Prostate gland (tissue), 2 donors: Measurements from ENCODE around the gene CHCHD3. TPM values are rescaled to one million over a fixed set of nuclear protein-coding genes. Genes with fewer than 3 reads are reported as not detected.

Experiments used
- DNase-seq: peaks from one replicate; pipeline ENCODE4 v3.0.0-alpha.2; 2019; ENCODE audit warnings: low spot score
- H3K27ac ChIP-seq, 2 donors: fragments of 200-600 bp; sonication (generic); 2 replicates each; pipeline ENCODE4 v1.5.1; 2017 to 2019
- H3K27me3 ChIP-seq: fragments of 200-600 bp; sonication (generic); replicated peaks from 2 replicates; pipeline ENCODE4 v1.5.1; 2019; ENCODE audit not compliant: insufficient read depth
- H3K36me3 ChIP-seq, 2 donors: fragments of 200-600 bp; sonication (generic); 1 replicate in 1 of 2; 2 replicates in 1 of 2; pipeline versions ENCODE4 v1.5.1 to v1.8.1; 2017 to 2019
- H3K4me1 ChIP-seq: fragments of 200-600 bp; sonication (generic); replicated peaks from 2 replicates; pipeline ENCODE4 v1.5.1; 2019
- H3K4me3 ChIP-seq, 2 donors: fragments of 200-600 bp; sonication (generic); 2 replicates each; pipeline ENCODE4 v1.5.1; 2017 to 2019
- H3K9me3 ChIP-seq: fragments of 200-600 bp; sonication (generic); 2 replicates; pipeline ENCODE4 v1.5.1; 2017
- POLR2A ChIP-seq: fragments of 450-650 bp; IDR thresholded peaks from one replicate; pipeline ENCODE4 v1.6.1; 2016; ENCODE audit warnings: antibody characterized with exemption, mild to moderate bottlenecking
- POLR2AphosphoS5 ChIP-seq: sonication (generic); formaldehyde crosslinking; IDR thresholded peaks from one replicate; pipeline ENCODE4 v1.6.1; 2017; ENCODE audit warnings: antibody characterized with exemption
- WGBS: methylation state at CpG from one replicate; pipeline ENCODE4 v1.1.5; 2018; 5-methylcytosine and 5-hydroxymethylcytosine counted together
- intact Hi-C: fragments of 100-400 bp; cut with DNase I; formaldehyde crosslinking; loops from one replicate; pipeline ENCODE4 v1.14.2; 2022
- total RNA-seq, 2 donors: library from RNA; depleted of rRNA; stranded (reverse); fragments of >200 nt; gene quantifications; one replicate each; pipeline ENCODE4 v1.1.0, GENCODE V29; 2016
- TF ChIP-seq, protein P1 (sequence below), 4 experiments: fragments of 200-600 bp in 2 of 4; fragments of 450-650 bp in 2 of 4; sonication (generic) in 2 of 4; IDR thresholded peaks; 1 replicate in 3 of 4; 2 replicates in 1 of 4; pipeline ENCODE4 v1.5.1; 2016 to 2019; ENCODE audit warnings: antibody characterized with exemption in 4 of 4, mild to moderate bottlenecking in 2 of 4, moderate library complexity in 2 of 4

CHCHD3 gene
- total RNA-seq, 2 donors from 2014 or later = 33.2 to 40.9 TPM

DNA sequence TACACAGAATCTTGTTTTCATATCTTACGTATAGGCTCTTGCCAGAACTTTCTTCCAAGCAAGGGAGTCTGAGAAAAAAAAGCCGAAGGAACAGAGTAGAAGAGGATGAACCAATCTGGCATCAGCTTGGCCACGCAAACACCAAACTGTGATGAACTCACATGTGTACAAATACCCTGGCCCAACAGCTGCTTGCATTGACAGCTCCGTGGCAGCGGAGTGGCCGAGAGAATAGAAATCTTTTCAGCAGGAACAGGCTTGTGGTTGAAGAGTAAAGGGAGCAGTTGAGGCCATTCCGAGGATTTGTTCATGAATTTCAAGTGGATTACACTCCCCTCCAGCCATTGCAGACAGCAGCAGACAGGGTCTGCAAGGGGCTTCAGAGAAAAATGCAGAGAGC lies 331.8 kb downstream of the CHCHD3 start:
- WGBS = 48% methylated on average over 7 of the region's 7 CpGs
- intact Hi-C loops = no loop called here
- Histone ChIP-seq H3K4me3 (no peak overlapping the region), H3K9me3 (no peaks in the 10 kb centered on the region), H3K36me3 (no peaks in the 10 kb centered on the region), H3K27ac (no peak overlapping the region), H3K27me3 (no peaks in the 10 kb centered on the region), H3K4me1 (no peaks in the 10 kb centered on the region)
- DNase-seq = no peak
- TF ChIP-seq POLR2A = no peak
- no peak for TF ChIP-seq POLR2AphosphoS5
- TF ChIP-seq, protein P1, sequence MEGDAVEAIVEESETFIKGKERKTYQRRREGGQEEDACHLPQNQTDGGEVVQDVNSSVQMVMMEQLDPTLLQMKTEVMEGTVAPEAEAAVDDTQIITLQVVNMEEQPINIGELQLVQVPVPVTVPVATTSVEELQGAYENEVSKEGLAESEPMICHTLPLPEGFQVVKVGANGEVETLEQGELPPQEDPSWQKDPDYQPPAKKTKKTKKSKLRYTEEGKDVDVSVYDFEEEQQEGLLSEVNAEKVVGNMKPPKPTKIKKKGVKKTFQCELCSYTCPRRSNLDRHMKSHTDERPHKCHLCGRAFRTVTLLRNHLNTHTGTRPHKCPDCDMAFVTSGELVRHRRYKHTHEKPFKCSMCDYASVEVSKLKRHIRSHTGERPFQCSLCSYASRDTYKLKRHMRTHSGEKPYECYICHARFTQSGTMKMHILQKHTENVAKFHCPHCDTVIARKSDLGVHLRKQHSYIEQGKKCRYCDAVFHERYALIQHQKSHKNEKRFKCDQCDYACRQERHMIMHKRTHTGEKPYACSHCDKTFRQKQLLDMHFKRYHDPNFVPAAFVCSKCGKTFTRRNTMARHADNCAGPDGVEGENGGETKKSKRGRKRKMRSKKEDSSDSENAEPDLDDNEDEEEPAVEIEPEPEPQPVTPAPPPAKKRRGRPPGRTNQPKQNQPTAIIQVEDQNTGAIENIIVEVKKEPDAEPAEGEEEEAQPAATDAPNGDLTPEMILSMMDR (IDR thresholded peaks at IDR 0.05) = no peak

DNA sequence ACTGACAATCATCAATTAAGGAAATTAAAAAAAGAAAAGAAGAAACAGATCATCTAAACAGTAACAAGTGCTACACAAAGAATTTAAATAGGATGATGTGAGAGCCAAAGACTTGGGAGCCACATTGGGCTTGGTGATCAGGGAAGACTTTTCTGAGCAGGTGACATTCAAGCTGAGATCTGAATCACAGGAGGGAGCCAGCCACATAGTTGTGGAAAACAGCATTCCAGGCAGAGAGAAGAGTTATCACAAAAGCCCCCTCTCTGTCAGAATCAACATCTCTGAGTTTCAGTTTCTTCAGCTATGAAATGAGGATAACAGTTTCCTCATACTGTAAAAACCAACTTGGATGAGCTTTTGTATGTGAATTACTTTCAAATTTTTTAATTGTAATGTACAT lies 336.4 kb downstream of the CHCHD3 start:
- no peaks in the 10 kb centered on the region for H3K9me3 ChIP-seq
- no peak overlapping the region for H3K27ac ChIP-seq
- no peak for TF ChIP-seq POLR2AphosphoS5
- TF ChIP-seq, protein P1 (IDR thresholded peaks at IDR 0.05) = no peak
- TF ChIP-seq POLR2A = no peak
- no peak overlapping the region for H3K4me3 ChIP-seq
- no peaks in the 10 kb centered on the region for H3K4me1 ChIP-seq
- intact Hi-C loops = no loop called here
- no peaks in the 10 kb centered on the region for H3K27me3 ChIP-seq
- no peak for DNase-seq
- no peaks in the 10 kb centered on the region for H3K36me3 ChIP-seq

DNA sequence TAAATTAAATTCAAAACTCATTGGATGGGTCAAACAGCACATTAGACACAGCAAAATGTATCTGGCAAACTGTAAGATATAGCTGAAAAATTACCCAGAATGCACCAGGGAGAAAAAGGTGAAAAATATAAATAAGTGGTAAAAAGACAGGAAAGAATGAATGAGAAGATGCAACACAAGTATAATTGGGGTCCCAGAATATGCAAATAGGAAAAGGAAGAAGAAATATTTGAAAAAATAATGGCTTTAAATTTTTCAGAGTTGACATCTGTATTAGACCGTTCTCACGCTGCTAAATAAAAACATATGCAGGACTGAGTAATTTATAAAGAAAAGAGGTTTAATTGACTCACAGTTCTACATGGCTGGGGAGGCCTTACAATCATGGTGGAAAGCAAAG lies 337.9 kb downstream of the CHCHD3 start:
- 91% methylated on average over 2 of the region's 2 CpGs for WGBS
- Histone ChIP-seq H3K4me3 (no peak overlapping the region), H3K36me3 (no peaks in the 10 kb centered on the region), H3K4me1 (no peaks in the 10 kb centered on the region), H3K9me3 (no peaks in the 10 kb centered on the region), H3K27ac (no peak overlapping the region), H3K27me3 (no peaks in the 10 kb centered on the region)
- intact Hi-C loops = no loop called here
- no peak for DNase-seq
- no peak for TF ChIP-seq POLR2A

DNA sequence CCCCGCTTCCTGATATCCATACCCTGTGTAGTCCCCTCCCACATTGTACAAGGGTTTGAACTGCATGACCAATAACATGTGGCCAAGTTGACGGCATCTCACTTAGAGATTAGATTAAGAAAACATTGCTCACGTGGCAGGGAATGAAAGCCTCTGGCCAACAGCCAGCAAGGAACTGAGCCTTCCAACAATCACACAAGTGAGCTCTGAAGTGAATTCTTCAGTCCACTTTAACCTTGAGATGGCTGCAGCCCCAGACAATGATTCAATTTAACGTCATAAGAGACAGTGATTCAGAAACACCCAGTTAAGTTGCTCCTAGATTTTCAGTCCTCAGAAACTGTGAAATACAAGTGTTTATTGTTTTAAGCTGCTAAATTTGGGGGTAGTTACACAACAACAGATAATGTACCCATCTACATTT lies 339.7 kb downstream of the CHCHD3 start:
- Histone ChIP-seq H3K4me1 (no peaks in the 10 kb centered on the region), H3K4me3 (no peak overlapping the region), H3K36me3 (no peaks in the 10 kb centered on the region), H3K27ac (no peak overlapping the region), H3K27me3 (no peaks in the 10 kb centered on the region), H3K9me3 (no peaks in the 10 kb centered on the region)
- WGBS = 30% methylated on average over 4 of the region's 4 CpGs
- TF ChIP-seq POLR2A (no peak), POLR2AphosphoS5 (no peak)
- TF ChIP-seq, protein P1 (IDR thresholded peaks at IDR 0.05) = no peak
- intact Hi-C loops = no loop called here
- no peak for DNase-seq

DNA sequence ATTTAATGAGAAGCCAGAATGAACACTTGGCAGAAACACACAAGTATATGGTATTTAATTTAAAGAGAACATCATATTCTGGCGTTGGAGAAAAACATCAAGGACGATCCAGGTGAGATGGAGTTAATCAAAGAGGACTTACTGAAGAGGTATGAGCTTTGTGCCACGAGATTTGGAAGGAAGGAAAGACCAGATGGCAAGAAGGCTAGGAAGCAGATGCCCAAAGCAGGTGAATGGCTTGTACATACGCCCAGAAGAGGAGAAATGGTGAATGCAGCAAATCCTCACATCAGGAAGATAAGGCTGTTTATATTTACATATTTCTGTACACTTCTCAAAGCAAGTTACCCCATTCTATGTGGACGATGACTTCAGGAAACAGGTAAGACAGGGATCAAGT lies 341.7 kb downstream of the CHCHD3 start:
- H3K27me3 ChIP-seq = no peaks in the 10 kb centered on the region
- 81% methylated on average over 5 of the region's 5 CpGs for WGBS
- H3K4me3 ChIP-seq = no peak overlapping the region
- no peaks in the 10 kb centered on the region for H3K4me1 ChIP-seq
- TF ChIP-seq, protein P1 (IDR thresholded peaks at IDR 0.05) = no peak
- TF ChIP-seq POLR2AphosphoS5 (no peak), POLR2A (no peak)
- H3K36me3 ChIP-seq = no peaks in the 10 kb centered on the region
- H3K9me3 ChIP-seq = no peaks in the 10 kb centered on the region
- no peak overlapping the region for H3K27ac ChIP-seq
- DNase-seq = no peak
- intact Hi-C loops = no loop called here
